ENCODE results near the gene AICDA. TPM values are rescaled to one million over a fixed set of nuclear protein-coding genes. Genes with fewer than 3 reads are reported as not detected.

Gene AICDA
- total and polyA plus RNA-seq, 10 of the 15 experiments (the other 5 are each of a cell fraction or from before 2014, with no cell fraction given), result 9.4 to 24.9 (median 16.6) TPM

GRCh38 chr12:8564656-8565055 is 48.0 kb downstream of the AICDA start:
- H3K79me2 ChIP-seq (ENCODE audit: control insufficient read depth, insufficient read depth, low read length), result no peaks in the 10 kb centered on the region
- no peak for FAIRE-seq
- DNase-seq (ENCODE audit: low read depth, low spot score), result no peak
- H2AFZ ChIP-seq (ENCODE audit: control insufficient read depth, low read depth, low read length), result no peak overlapping the region
- RAD21 ChIA-PET (ENCODE audit: unreplicated experiment), result no interaction called here
- CTCF ChIA-PET, result interaction anchor here (1.4 to 2.3 kb wide), 2 partner anchors 20 to 45 kb away, joined by 5 to 8 read pairs; no protein-coding TSS in a partner anchor
- no peaks in the 10 kb centered on the region for H3K36me3 ChIP-seq (ENCODE audit: control insufficient read depth in 2 of 2, insufficient read depth in 2 of 2, low read length in 1 of 2)
- no peak overlapping the region for H3K4me3 ChIP-seq
- no TSS peak for BruUV-seq (replicated peaks)
- POLR2A ChIA-PET, result no interaction called here
- intact Hi-C loops (cut with micrococcal nuclease; ENCODE audit: unreplicated experiment), result no loop called here
- in situ Hi-C loops (cut with MboI), result no loop called here
- no peak overlapping the region for H3K4me2 ChIP-seq (ENCODE audit: control insufficient read depth, insufficient read depth)
- SMC1A ChIA-PET (ENCODE audit: uncharacterized antibody, unreplicated experiment), result interaction anchor here (1.0 kb wide), 1 partner anchor 21 kb away, joined by 3 read pairs; no protein-coding TSS in a partner anchor
- no peaks in the 10 kb centered on the region for H3K4me1 ChIP-seq (ENCODE audit: control insufficient read depth, insufficient read depth, low read length)
- no peak overlapping the region for H3K27ac ChIP-seq (ENCODE audit: control insufficient read depth, insufficient read depth)
- TF ChIP-seq NFYA (IDR thresholded peaks at IDR 0.05; ENCODE audit: borderline replicate concordance, low read depth, low read length) (no peak), KAT2A (conservative IDR thresholded peaks at IDR 0.05; ENCODE audit: control insufficient read depth, low read depth, low read length) (no peak), MEF2A (IDR thresholded peaks at IDR 0.05; ENCODE audit: insufficient read depth, low read depth, low read length) (no peak), POLR2AphosphoS2 (IDR thresholded peaks at IDR 0.05; ENCODE audit: low read depth, low read length) (no peak), FOXM1 (IDR thresholded peaks at IDR 0.05; ENCODE audit: low read depth, low read length) (no peak), NR2C2 (IDR thresholded peaks at IDR 0.05; ENCODE audit: borderline replicate concordance, control insufficient read depth, insufficient read length, low read depth) (no peak)
- no peaks in the 10 kb centered on the region for H3K27me3 ChIP-seq (replicated peaks in 1 of 2; ENCODE audit: control insufficient read depth in 2 of 2, insufficient read depth in 2 of 2, low read length in 1 of 2)
- 76% methylated on average over 22 of the region's 22 CpGs for WGBS (ENCODE audit: insufficient coverage, insufficient replicate concordance, low lambda C conversion rate, missing lambda C conversion rate)
- peaks cover 4% of the 10 kb centered on the region; the same call in 2 of the 3 replicates for H3K9me3 ChIP-seq (replicated peaks; ENCODE audit: control insufficient read depth, insufficient read depth, low read length)
- H4K20me1 ChIP-seq (ENCODE audit: control insufficient read depth, insufficient read depth), result no peaks in the 10 kb centered on the region
- no peak overlapping the region for H3K9ac ChIP-seq (ENCODE audit: control insufficient read depth, insufficient read depth, low read length)
- no peak for ATAC-seq

- RAD21 ChIA-PET (ENCODE audit: unreplicated experiment), result no interaction called here
- Histone ChIP-seq H3K4me1 (ENCODE audit: control insufficient read depth, insufficient read depth, low read length) (no peaks in the 10 kb centered on the region), H3K79me2 (ENCODE audit: control insufficient read depth, insufficient read depth, low read length) (no peaks in the 10 kb centered on the region), H3K9ac (ENCODE audit: control insufficient read depth, insufficient read depth, low read length) (no peak overlapping the region), H3K4me2 (ENCODE audit: control insufficient read depth, insufficient read depth) (no peak overlapping the region), H3K4me3 (no peak overlapping the region), H2AFZ (ENCODE audit: control insufficient read depth, low read depth, low read length) (no peak overlapping the region), H3K9me3 (replicated peaks; ENCODE audit: control insufficient read depth, insufficient read depth, low read length) (peaks cover 4% of the 10 kb centered on the region; the same call in 2 of the 3 replicates), H3K27me3 (replicated peaks in 1 of 2; ENCODE audit: control insufficient read depth in 2 of 2, insufficient read depth in 2 of 2, low read length in 1 of 2) (no peaks in the 10 kb centered on the region), H3K36me3 (ENCODE audit: control insufficient read depth in 2 of 2, insufficient read depth in 2 of 2, low read length in 1 of 2) (no peaks in the 10 kb centered on the region), H3K27ac (ENCODE audit: control insufficient read depth, insufficient read depth) (no peak overlapping the region), H4K20me1 (ENCODE audit: control insufficient read depth, insufficient read depth) (no peaks in the 10 kb centered on the region)
- DNase-seq (ENCODE audit: low read depth, low spot score) (no peak), ATAC-seq (no peak), FAIRE-seq (no peak)
- TF ChIP-seq ZBTB11 (CRISPR knock-in tag; IDR thresholded peaks at IDR 0.05), result no peak
- POLR2A ChIA-PET, result no interaction called here
- intact Hi-C loops (cut with micrococcal nuclease; ENCODE audit: unreplicated experiment), result no loop called here
- CTCF ChIA-PET, result interaction anchor here (0.8 to 2.3 kb wide), 2 partner anchors 19 to 28 kb away, joined by 3 to 8 read pairs; no protein-coding TSS in a partner anchor
- SMC1A ChIA-PET (ENCODE audit: uncharacterized antibody, unreplicated experiment), result interaction anchor here (0.9 to 1.0 kb wide), 2 partner anchors 19 to 27 kb away, joined by 3 read pairs; no protein-coding TSS in a partner anchor
- no TSS peak for BruUV-seq (replicated peaks)
- WGBS (ENCODE audit: insufficient coverage, insufficient replicate concordance, low lambda C conversion rate, missing lambda C conversion rate), result 65% methylated on average over 3 of the region's 3 CpGs
- in situ Hi-C loops (cut with MboI), result no loop called here
Measured at GRCh38 chr12:8563356-8563755, 49.3 kb downstream of the AICDA start.

Data from GM12878 (cell line).